Suppressor macrophage treated with lipopolysaccharide for 4 hours (primary cell): ENCODE results near the gene TRAPPC5.

Experiments used
- DNase-seq: peaks from one replicate; pipeline ENCODE4 v3.0.0-alpha.2; 2020

Gene TRAPPC5

GRCh38 chr19:7734220-7735203 is 53.9 kb downstream of the TRAPPC5 start:
- DNase-seq = peak; percentile 92

- DNase-seq = no peak
These were observed 55.5 kb downstream of the TRAPPC5 start for GRCh38 chr19:7736148-7736547.

DNA sequence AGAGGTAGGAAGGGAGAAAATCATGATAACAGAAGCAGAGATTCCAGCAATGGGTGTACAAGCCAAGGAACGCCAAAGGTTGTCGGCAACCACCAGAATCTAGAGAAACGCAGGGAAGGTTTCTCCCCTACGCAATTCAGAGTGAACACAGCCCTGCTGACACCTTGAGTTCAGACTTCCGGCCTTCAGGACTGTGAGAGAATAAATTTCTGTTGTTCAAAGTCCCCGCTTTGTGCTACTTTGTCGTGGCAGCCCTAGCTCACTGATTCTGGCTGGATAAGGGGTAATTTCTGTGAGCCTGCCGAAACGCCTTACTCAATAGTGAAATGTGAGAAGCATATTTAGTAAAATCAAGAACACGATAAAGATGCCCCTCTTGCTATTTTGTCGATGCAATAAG is 56.6 kb downstream of the TRAPPC5 start:
- no peak for DNase-seq
